ENCODE data around the gene APMAP.
"Not testable (repeated sequence)": the region's sequence is repeated elsewhere in the genome, so short reads cannot be mapped to it uniquely, and the experiment has no call there.

Gene APMAP

GRCh38 chr20:25003002-25003401, 10.5 kb upstream of the APMAP start:
- Histone ChIP-seq H3K36me3 (ENCODE audit: low read depth) (no peaks in the 10 kb centered on the region), H3K27ac (ENCODE audit: poor library complexity, severe bottlenecking) (no peak overlapping the region), H3K9me3 (ENCODE audit: severe bottlenecking) (no peaks in the 10 kb centered on the region), H3K4me3 (ENCODE audit: severe bottlenecking) (no peak overlapping the region), H3K27me3 (ENCODE audit: insufficient read depth, poor library complexity, severe bottlenecking) (no peaks in the 10 kb centered on the region), H3K4me1 (ENCODE audit: insufficient read depth, poor library complexity, severe bottlenecking) (peaks cover 10% of the 10 kb centered on the region)
- ATAC-seq (ENCODE audit: low read depth) (no peak), DNase-seq (ENCODE audit: low spot score) (no peak)
- no peak for TF ChIP-seq CTCF (IDR thresholded peaks at IDR 0.05; ENCODE audit: poor library complexity, severe bottlenecking)

GRCh38 chr20:25001323-25001722, 8.8 kb upstream of the APMAP start:
- H3K27ac ChIP-seq (ENCODE audit: poor library complexity, severe bottlenecking): peak overlapping the region; percentile 64
- H3K27me3 ChIP-seq (ENCODE audit: insufficient read depth, poor library complexity, severe bottlenecking); H3K9me3 ChIP-seq (ENCODE audit: severe bottlenecking); H3K36me3 ChIP-seq (ENCODE audit: low read depth); DNase-seq (ENCODE audit: low spot score); ATAC-seq (ENCODE audit: low read depth); H3K4me3 ChIP-seq (ENCODE audit: severe bottlenecking): not testable (repeated sequence)
- H3K4me1 ChIP-seq (ENCODE audit: insufficient read depth, poor library complexity, severe bottlenecking): peaks cover 10% of the 10 kb centered on the region

GRCh38 chr20:25000268-25000801, 7.8 kb upstream of the APMAP start:
- Histone ChIP-seq H3K27me3 (ENCODE audit: insufficient read depth, poor library complexity, severe bottlenecking) (no peaks in the 10 kb centered on the region), H3K9me3 (ENCODE audit: severe bottlenecking) (no peaks in the 10 kb centered on the region), H3K4me3 (ENCODE audit: severe bottlenecking) (no peak overlapping the region), H3K4me1 (ENCODE audit: insufficient read depth, poor library complexity, severe bottlenecking) (peaks cover 10% of the 10 kb centered on the region), H3K27ac (ENCODE audit: poor library complexity, severe bottlenecking) (peak overlapping the region; percentile 64), H3K36me3 (ENCODE audit: low read depth) (no peaks in the 10 kb centered on the region)
- ATAC-seq (ENCODE audit: low read depth) (peak; percentile 84), DNase-seq (ENCODE audit: low spot score) (peak; percentile 84)
- peak; percentile 44 for TF ChIP-seq CTCF (IDR thresholded peaks at IDR 0.05; ENCODE audit: poor library complexity, severe bottlenecking)

- peaks cover 10% of the 10 kb centered on the region for H3K4me1 ChIP-seq (ENCODE audit: insufficient read depth, poor library complexity, severe bottlenecking)
- H3K36me3 ChIP-seq (ENCODE audit: low read depth): no peaks in the 10 kb centered on the region
- no peaks in the 10 kb centered on the region for H3K9me3 ChIP-seq (ENCODE audit: severe bottlenecking)
- peak overlapping the region; percentile 64 for H3K27ac ChIP-seq (ENCODE audit: poor library complexity, severe bottlenecking)
- no peak for ATAC-seq (ENCODE audit: low read depth)
- DNase-seq (ENCODE audit: low spot score): no peak
- H3K27me3 ChIP-seq (ENCODE audit: insufficient read depth, poor library complexity, severe bottlenecking): no peaks in the 10 kb centered on the region
- no peak for TF ChIP-seq CTCF (IDR thresholded peaks at IDR 0.05; ENCODE audit: poor library complexity, severe bottlenecking)
- no peak overlapping the region for H3K4me3 ChIP-seq (ENCODE audit: severe bottlenecking)
Measured at GRCh38 chr20:24999568-24999967, 7.0 kb upstream of the APMAP start.

- no peaks in the 10 kb centered on the region for H3K27me3 ChIP-seq (ENCODE audit: insufficient read depth, poor library complexity, severe bottlenecking)
- H3K27ac ChIP-seq (ENCODE audit: poor library complexity, severe bottlenecking): no peak overlapping the region
- ATAC-seq (ENCODE audit: low read depth) (no peak), DNase-seq (ENCODE audit: low spot score) (no peak)
- no peak overlapping the region for H3K4me3 ChIP-seq (ENCODE audit: severe bottlenecking)
- no peak for TF ChIP-seq CTCF (IDR thresholded peaks at IDR 0.05; ENCODE audit: poor library complexity, severe bottlenecking)
- H3K4me1 ChIP-seq (ENCODE audit: insufficient read depth, poor library complexity, severe bottlenecking): peaks cover 10% of the 10 kb centered on the region
- H3K9me3 ChIP-seq (ENCODE audit: severe bottlenecking): no peaks in the 10 kb centered on the region
- no peaks in the 10 kb centered on the region for H3K36me3 ChIP-seq (ENCODE audit: low read depth)
Measured at GRCh38 chr20:24998631-24999445, 6.3 kb upstream of the APMAP start.

All from RWPE2 (cell line).